Sigmoid colon (tissue), 4 donors: ENCODE results near the gene RHO.

ENCODE experiments used
- CTCF ChIP-seq, 4 experiments: fragments of 450-650 bp in 3 of 4; fragments of 200-600 bp in 1 of 4; IDR thresholded peaks; one replicate each; pipeline ENCODE4 v1.5.1; 2016 to 2019; ENCODE audit warnings: antibody characterized with exemption in 4 of 4, mild to moderate bottlenecking in 3 of 4, moderate library complexity in 2 of 4
- EP300 ChIP-seq, 4 donors: sonication (generic); formaldehyde crosslinking; IDR thresholded peaks; one replicate each; pipeline ENCODE4 v1.6.1; 2017; ENCODE audit warnings: antibody characterized with exemption in 4 of 4
- POLR2A ChIP-seq, 2 donors: fragments of 450-650 bp; IDR thresholded peaks; one replicate each; pipeline ENCODE4 v1.6.1; 2016; ENCODE audit warnings: antibody characterized with exemption in 2 of 2, mild to moderate bottlenecking in 2 of 2, moderate library complexity in 2 of 2

- TF ChIP-seq CTCF (IDR thresholded peaks at IDR 0.05) (no peak), POLR2A (IDR thresholded peaks at IDR 0.05) (no peak), EP300 (IDR thresholded peaks at IDR 0.05) (no peak)
Observed at GRCh38 chr3:129527262-129527661, 1.2 kb upstream of the RHO start.
